Stimulated activated CD4-positive, alpha-beta T cell treated with anti-CD3 and anti-CD28 coated beads, Interleukin-15, amount 100 ng/mL, for 48 hours (primary cell): ENCODE measurements around the gene NF1.
"Not testable (repeated sequence)": the region's sequence is repeated elsewhere in the genome, so short reads cannot be mapped to it uniquely, and the experiment has no call there.

Experiments used
- DNase-seq, 2 donors: peaks; one replicate each; pipeline ENCODE4 v3.0.0-alpha.2; 2020; ENCODE audit warnings: low read depth in 2 of 2

The NF1 gene

DNA sequence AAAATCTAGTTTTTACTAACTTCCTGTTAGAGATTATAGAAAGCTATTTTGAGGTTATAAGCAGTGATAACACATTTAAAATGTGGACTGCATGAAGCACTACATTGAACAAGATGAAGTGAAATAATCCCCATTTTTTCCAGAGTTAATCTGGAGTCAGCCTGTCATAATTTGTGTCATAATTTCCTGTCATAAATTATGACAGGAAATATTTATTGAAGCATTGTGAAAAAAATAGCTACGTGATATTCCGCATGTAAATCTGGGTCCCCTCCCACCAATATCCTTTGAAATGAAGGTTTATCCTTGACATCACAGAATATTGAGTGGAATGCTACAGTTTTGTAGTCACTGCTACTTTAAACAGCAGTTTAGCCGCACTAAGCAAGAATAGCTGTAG lies 162.2 kb downstream of the NF1 start:
- no peak for DNase-seq

DNA sequence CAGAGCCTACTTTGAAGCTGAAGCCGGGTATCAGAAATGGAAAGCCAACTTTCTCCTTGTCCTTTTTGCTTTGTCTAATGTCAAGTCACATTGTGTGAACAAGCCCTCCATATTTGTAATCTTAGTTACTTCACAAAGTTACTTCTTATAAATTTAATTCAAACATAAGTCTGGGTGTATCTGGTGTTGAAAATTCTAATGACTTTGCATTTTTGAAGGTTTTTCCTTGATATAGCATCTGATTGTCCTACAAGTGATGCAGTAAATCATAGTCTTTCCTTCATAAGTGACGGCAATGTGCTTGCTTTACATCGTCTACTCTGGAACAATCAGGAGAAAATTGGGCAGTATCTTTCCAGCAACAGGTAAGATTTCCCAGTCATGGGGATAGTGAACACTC lies 165.4 kb downstream of the NF1 start:
- no peak for DNase-seq

DNA sequence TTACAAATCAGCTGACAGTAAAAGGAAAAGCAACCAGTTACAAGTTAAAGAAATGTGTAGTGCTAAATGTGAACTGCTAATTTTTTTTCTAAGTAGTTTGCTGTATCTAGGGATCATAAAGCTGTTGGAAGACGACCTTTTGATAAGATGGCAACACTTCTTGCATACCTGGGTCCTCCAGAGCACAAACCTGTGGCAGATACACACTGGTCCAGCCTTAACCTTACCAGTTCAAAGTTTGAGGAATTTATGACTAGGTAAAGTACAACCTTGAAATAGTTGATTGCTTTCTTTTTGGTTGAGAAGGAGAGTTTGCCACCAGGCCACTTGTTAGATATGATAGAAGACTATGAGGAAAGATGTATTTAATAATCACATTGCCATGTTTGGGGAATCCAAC lies 166.8 kb downstream of the NF1 start:
- DNase-seq, result no peak

DNA sequence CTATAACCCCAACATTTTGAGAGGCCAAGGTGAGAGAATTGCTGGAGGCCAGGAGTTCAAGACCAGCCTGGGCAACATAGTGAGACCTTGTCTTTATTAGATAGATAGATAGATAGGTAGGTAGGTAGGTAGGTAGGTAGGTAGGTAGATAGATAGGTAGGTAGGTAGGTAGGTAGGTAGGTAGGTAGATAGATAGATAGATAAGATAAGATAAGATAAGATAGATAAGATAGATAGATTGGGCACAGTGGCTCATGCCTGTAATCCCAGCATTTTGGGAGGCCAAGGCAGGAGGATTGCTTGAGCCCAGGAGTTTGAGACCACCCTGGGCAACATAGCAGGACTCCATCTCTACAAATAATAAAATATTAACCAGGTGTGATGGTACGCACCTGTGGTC lies 168.1 kb downstream of the NF1 start:
- not testable (repeated sequence) for DNase-seq

DNA sequence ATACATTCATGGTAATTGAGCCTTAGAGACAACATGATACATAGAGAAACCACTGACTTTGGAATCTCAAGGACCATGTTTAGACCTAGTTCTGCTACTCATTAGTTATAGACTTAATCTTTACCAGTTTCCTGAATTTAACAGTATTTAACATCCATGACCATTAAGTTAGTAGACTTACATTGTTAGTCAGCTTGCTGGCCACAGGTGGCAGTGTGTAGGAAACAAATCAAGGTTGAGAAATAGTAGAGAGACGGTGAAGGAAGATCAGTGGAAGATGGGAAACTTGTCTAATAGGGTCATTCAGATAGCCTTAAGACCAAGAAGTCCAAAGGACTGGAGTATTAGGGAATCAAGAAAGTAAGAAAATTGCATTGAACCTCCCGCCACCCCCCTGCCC lies 171.3 kb downstream of the NF1 start:
- DNase-seq, result no peak

DNA sequence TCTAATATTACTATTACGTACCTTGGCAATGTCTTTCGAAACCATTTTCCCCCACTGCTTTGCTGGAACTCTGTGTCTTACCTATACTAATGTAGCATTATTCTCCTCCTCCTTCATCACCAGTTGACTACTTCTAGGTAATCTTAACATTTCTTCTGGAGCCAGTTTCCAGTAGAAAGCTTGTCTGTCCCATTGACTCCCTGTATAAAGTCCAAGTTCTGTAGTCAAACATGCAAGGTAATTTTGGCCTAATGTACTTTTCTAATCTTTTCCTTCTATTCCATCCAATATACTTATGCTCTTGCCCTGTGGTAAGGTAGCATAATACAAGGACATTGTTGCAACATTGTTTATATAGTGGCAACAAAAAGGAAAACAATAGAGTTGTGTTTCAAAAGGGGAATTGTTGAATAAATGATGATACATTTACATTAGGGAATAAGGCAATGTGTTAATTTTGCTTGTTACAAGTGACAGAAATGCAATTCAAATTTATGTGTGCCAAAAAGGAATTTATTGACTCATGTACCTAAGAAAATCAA lies 174.3 kb downstream of the NF1 start:
- DNase-seq, result no peak

DNA sequence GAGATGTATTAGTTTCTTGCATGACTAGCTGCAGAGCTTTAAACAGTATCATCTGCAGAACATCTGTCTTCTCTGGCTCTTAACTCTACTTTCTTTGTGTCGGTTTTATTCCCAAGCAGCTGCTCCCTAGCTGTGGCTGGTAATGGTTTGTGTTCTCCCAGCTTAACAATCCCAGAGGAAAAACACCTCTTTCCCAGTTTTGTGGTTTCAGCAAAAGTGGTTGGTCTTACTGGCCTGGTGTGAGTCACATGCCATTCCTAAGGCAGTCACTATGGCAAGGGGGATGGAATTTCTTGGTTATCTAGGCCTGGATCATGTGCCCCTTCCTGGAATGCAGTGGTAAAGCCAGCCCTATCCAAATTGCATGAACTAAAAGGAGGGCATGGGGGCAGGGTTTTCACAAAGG lies 174.8 kb downstream of the NF1 start:
- no peak for DNase-seq

DNA sequence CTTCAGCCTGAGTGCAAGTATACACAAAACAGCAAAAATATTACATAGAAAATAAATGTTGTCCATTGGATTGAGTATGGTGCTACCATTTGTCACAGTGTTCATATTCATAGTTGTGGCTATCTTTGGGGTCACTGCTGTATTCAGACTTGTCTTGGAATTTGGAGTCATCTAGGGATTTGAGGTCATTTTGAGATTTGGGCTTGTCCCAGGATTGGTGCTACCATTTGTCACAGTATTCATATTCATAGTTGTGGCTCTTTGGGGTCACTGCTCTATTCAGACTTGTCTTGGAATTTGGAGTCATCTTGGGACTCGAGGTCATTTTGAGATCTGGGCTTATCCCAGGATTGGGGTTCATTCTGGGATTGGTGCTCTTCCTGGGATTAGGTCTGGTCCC lies 177.5 kb downstream of the NF1 start:
- DNase-seq, result no peak

DNA sequence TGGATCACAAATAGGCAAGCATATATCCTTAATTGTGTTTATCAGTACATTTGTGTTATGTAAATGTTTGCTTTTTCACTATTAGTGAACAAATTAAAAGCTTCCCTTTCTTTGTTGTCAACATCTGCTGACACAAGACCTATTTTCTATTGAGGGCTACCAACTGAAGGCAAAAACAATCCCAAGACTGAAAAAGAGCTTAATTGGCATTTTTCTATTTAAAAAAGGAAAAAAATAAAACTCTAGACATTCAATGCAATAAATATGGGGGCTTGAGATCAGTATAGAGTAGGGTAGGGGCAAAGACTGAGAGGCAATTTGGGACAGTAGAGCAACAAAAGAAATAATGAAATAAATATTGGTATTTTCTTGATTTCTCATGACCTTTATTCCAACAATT lies 178.0 kb downstream of the NF1 start:
- no peak for DNase-seq

DNA sequence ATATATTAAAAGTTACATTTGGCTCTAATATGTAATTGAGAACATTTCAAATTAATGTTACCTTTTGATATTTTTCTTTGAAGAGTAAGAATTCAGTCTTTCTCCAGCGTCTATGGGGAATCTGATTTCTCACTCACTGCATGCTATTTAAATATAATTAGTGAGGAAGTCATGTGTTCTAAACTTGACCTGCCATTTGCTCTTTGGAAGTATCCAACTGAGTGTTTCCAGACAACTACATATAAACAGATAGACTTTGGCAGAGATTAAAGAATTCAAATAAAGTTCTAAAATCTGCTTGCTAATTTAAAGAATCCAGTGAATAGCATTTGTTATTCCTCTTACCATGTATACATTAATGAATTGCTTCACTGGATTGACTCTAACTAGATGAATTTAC lies 178.7 kb downstream of the NF1 start:
- DNase-seq, result no peak

DNA sequence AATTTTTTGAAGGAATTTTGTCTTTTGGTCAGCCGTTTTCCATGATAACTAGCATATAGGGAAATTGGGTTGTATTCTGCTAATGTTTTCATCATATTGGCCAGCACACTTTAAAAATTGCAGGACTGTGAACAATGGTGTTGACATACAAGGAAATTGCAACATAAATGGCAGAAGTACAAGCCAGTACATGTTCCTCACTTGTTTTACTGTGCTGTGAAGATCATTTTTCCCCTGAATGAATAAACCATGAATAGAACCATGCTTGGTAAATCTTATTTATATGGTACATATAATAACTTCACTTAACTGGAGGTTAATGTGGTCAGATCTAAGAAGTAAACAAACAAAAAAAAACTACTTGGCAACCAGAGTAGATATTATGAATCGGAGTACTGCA lies 179.5 kb downstream of the NF1 start:
- DNase-seq, result no peak

DNA sequence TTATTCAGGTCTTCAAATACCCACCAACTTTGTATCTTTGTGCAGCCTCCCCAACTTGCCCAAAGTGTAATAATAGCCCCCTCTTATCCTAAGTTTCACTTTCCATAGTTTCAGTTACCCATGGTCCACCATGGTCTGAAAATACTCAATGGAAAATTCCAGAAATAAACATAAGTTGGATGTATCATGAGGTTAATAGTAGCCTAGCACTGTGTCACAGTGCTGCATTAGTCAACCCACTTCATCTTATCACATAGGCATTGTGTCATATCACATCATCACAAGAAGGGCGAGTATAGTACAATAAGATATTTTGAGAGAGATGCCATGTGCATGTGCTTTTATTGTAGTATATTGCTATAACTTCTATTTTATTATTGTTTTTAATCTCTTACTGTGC lies 180.3 kb downstream of the NF1 start:
- no peak for DNase-seq

DNA sequence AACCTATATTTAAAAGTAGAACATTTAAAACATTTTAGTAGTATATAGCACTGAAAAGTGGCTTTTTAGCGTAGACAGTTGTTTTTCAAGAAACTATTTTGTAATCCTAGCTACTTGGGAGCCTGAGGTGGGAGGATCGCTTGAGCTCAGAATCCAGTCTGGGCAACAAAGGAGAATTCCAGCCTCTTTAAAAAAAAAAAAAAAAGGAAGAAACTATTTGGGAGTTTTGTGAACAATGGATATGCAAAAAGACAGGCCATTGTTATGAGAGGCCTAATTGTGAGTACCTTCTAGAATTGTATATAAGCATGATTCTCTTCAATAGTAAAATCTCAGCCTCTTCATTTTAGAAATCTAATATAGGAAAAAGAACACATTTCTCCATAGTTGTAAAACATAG lies 184.6 kb downstream of the NF1 start:
- DNase-seq, result no peak

DNA sequence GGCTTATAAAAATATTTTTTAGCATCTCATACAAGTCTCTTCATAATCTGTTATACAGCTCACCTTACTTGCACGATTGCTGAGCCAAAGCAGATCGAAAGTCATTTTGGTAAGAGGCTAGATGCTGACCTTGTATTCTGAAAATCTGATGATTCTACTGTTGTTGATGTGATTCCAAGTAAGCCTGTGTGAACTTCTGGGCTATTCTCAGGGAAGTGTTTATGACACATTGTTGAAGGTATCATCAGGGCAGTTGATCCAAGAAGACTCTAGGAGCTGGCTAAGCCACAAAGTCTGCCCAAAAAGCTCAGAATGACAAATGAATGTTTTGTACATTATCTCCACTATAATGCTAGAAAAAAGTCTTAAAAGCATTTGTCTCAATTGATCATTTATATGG lies 186.3 kb downstream of the NF1 start:
- no peak for DNase-seq

DNA sequence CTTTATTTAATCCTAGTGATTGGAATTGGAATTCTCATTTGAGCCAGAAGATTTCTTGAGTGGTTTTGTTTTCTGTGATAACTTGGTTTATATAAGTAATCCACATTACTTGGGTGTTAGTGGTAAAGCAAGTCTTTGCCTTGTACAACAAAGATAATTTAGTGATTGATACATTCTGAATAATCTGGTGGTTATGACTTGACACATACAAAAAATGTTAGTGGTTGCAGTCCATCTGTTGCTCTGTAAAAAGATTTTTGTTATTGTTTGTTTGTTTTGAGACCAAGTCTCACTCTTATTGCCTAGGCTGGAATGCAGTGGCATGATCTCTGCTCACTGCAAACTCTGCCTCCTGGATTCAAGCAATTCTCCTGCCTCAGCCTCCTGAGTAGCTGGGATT lies 189.1 kb downstream of the NF1 start:
- DNase-seq, result no peak

DNA sequence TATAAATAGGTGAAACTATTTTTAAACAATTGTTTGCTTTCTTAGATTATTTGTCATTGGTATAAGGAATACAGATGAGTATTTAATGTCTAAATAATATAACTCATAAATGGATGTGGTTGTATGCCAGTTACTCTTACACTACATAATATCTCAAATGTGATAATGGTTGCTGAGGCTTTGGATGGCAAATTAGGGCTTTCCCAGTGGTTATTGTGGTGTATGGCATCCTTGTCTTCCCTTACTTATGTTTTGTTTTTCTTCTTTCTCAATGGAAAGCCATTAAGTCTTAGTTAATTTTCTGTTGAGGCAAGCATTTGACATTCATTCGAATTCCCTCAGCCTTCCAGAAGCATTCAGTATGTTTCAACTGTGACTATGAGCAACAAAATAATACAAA lies 191.8 kb downstream of the NF1 start:
- DNase-seq, result no peak

DNA sequence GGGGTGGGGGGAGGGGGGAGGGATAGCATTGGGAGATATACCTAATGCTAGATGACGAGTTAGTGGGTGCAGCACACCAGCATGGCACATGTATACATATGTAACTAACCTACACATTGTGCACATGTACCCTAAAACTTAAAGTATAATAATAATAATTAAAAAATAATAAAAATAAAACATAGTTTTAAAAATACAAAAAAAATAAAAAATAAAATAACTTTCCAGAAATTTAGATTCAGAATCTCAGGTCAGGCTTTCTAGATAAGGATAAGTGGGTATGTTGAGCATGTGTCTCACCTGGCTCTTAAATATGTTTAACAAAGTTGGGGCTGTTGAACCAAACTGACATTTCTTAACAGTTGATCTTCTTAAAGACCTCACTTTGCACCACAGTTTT lies 193.2 kb downstream of the NF1 start:
- not testable (repeated sequence) for DNase-seq

DNA sequence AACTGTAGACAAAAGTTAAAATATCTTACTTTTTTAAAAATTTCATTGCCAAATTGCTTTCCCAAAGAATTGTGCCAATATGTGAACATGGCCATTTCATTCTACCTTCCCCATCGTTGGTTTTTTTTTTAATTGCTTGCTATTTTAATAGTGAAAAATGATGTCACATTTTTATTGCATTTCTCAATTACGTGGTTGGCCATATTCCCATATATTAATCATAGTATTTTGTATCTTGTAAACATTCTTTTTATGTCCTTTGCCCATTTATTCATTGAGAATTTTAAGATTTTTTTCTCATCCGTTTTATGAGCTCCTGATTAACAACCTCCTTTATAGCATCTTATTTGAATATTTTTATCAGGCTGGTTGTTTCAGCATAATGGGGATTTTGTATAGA lies 195.0 kb downstream of the NF1 start:
- DNase-seq, result no peak

DNA sequence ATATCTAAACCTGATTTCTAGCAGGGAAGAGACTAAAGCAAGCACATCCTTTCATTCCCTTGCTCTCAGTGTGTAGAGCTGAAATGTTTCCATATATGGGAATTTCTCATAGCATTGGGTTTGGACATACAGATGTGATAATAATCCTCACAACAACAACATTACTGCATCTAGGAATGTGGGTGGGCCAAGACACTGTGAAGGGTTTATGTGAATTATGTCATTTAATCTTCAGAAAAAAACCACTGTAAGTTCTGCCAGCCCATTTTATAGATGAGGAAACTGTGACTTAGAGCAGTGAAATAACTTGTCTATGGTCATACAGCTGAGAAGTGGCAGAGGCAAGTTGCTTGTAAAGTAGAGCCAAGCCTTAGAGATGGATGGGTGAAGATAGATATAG lies 197.0 kb downstream of the NF1 start:
- DNase-seq, result no peak

DNA sequence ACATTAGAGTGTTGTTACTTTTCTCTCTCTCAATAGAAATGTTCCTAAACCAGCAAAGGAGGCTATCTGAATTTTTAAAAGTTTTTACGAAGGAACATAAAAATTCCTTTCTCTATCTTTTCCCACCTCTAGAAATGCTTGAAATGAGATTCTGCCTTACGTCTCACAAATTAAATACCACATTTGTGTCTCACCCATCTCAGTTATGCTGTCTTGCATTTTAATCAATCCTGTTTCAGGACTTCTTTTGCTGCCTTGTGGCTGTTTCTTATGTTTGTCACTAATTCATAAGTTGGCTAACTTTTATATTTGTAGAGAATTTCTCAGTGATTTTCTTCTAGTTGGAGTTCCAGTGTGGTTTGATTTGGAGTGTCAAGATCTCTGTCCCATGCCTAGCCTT lies 198.8 kb downstream of the NF1 start:
- DNase-seq, result no peak

DNA sequence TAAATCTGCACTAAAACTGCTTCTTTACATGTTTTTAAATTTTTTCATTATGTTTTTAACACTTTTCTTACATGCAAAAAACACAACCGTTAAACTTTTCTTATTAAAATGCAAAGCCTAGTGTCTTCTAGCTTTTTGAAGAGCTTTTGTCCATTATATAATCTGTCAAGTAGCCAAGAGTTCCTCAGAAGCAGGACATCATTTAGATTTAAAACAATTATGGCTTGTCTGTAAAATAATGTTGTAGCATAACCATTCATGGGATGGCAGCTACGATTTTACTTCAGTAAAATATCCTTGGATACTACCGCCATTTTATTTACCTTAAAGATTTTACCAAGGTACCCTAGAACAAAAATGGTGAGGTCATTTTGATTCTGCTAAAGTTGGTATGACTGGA lies 199.5 kb downstream of the NF1 start:
- no peak for DNase-seq

DNA sequence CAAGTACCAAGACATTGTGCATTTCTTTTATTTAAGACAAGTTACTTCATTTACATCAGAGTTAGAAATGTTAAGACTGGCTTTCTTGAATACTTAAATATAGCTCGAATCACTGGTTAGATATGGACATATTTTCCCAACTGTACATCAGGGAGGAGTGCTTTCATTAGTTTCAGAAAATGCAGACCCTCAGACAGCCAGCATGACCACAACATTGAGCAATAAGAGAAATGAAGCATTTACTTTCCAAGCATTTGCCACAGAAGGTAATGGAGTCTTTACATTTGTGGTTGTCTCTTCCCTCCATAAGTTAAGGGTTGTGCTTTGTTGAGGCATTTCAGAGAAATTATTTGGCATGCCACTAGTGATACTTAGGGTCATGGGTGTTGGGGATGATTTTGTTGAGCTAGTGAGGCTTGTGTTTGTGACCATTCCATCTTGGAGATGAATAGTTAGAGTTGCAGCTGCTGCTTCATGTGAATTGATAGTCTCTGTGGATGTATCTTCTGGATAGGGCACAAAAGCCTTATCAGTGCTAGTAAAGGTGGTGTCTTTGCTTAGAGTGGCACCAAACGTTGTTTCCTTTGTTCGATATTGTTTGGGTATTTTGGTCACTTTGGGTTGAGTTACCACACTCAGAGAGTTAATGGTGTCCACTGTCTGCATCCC lies 200.2 kb downstream of the NF1 start:
- DNase-seq, result no peak

DNA sequence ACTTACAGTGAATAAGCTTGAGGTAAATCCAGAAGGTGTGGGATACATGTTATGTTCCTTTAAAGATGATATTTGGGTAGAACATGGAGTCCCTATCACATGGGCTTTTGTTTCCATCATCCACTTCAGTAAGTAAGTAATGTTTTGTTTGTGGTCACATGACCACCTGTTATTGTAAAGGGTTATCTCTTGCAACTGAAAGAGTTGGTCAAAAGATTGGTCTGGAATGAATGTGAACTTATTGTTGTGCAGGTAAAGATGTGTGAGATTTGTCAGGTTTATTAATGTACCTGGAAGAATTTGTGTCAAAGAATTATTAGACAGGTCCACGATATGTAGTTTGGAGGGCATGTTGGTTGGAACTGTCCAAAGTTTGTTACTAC lies 200.7 kb downstream of the NF1 start:
- no peak for DNase-seq

DNA sequence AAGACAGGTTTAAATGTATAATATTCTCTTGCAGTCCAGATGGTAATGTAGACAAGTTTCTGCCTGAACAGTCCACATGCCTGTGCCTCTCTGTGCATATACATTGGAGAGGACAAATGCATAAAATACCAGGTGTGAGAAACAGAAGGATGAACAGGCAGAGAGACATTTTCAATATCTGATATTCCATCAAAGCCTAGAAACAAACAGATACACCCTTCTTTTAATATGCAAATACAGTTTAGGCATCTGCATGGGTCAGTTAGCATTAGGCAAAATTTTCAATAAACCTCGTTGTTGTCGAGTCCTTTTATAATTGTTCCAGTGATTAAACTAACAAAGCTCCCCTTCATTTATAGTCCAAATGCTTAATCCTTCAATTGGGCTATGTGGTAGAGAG lies 201.4 kb downstream of the NF1 start:
- no peak for DNase-seq
